NCI-H82 treated with DMSO at 0.1 percent for 48 hours (cell line): ENCODE measurements around the gene AGR2.

Experiments
- DNase-seq: peaks from one replicate; lab custom pipeline; 2025; ENCODE audit not compliant: unreplicated experiment; lab: John Stamatoyannopoulos, UW

AGR2 gene

GRCh38 chr7:16743236-16743635, 61.6 kb downstream of the AGR2 start:
- DNase-seq = no peak

- DNase-seq = no peak
Observed at GRCh38 chr7:16742547-16742946, 62.3 kb downstream of the AGR2 start.
